Stimulated activated CD4-positive, alpha-beta T cell treated with anti-CD3 and anti-CD28 coated beads, Interleukin-1b, Interleukin-23, amount 100 ng/mL, for 24 hours (primary cell): ENCODE results near the gene CEL.
A peak's percentile ranks its signal among the peaks of the same experiment; 100 is the strongest.

Experiments
- DNase-seq, 4 experiments: peaks; one replicate each; pipeline ENCODE4 v3.0.0-alpha.2; 2020; ENCODE audit warnings: low read depth in 4 of 4, low spot score in 1 of 4

The CEL gene

GRCh38 chr9:133102190-133103021 lies 40.6 kb downstream of the CEL start:
- DNase-seq = no peak

GRCh38 chr9:133103183-133103986 lies 41.6 kb downstream of the CEL start:
- peak in 1 of 4 experiments; percentile 34 for DNase-seq

GRCh38 chr9:133103987-133104505 lies 42.3 kb downstream of the CEL start:
- no peak for DNase-seq

- no peak for DNase-seq
Measured at GRCh38 chr9:133104718-133105460, 43.1 kb downstream of the CEL start.

DNA sequence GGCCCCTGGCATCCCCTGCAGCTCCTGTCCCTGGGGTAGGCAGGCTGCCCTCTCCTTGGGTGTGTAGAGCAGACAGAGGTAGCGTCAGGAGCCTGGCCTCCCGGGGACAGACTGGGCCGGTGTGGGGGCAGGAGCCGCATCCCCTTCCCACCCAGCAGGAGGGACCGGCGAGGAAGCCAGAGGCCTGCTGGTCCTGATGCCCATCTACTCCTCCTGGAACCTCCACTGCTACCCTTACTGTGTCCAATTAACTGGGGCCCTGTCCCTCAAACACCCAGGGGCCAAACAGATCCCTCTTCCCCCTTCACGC lies 43.6 kb downstream of the CEL start:
- no peak for DNase-seq

GRCh38 chr9:133106511-133107244 lies 44.9 kb downstream of the CEL start:
- no peak for DNase-seq

DNA sequence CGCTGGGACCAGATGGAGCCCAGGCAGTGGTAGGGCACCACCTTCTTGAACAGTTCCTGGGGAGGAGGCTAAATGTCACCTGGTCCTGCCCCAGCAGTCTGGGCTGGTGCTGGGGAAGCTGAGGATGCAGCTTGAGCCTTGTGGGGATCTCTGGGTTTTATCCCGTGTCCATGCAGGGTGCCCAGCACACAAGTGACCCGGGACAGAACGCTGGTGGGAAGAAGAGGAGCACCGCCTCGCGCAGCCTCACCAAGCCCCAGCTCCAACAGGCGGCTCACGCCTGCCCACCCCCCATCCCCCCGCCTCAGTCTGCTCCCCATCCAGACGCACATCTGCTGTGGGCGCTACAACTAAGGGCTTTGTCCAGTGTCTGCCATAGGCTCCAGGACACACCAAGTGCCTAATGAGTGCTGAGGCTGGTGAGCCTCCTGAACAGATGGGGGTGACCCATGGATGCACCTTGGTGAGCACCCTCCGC lies 45.5 kb downstream of the CEL start:
- no peak for DNase-seq

GRCh38 chr9:133107961-133108793 lies 46.4 kb downstream of the CEL start:
- DNase-seq = no peak

DNA sequence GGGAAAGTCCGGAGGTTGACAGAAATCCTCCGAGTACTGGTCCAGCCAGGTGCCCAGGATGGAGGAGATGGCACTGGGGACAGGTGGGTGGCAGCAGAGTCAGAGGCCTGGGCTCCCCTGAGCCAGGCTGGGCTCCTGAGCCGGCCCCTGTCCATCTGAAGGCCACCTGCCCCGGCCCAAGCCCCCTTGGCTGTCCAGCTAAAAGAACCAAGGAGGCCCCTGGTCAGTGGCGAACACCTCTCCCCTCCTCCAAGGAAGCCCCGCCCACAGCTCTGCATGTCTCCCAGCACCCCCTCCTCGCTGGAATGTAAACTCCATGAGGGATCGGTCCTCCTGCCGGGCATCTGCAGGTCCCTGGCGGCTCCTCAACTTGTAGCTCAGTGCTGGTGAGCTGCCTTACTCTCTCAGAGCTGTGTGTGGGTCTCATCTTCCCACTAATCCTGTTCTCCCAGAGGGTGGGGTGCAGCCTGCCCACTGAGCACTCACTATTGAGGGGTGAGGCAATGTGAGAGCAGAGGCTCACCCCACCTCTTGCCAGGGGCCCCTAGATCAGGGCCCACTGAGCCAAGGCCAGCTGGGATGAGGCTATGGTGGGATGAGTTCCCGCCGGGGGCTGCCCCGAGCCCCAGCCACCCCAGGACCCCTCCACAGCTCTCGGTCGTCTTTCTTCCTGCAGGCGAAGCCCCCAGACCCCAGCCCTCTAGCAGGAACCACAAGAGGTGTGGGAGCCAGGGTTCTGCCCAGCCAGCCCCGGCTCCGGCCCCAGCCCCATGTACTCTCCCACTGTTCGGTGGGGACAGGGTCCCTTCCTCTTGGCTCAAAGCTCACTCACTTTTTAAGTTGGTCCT lies 47.2 kb downstream of the CEL start:
- no peak for DNase-seq

- DNase-seq = no peak
Measured at GRCh38 chr9:133109931-133110650, 48.3 kb downstream of the CEL start.

DNA sequence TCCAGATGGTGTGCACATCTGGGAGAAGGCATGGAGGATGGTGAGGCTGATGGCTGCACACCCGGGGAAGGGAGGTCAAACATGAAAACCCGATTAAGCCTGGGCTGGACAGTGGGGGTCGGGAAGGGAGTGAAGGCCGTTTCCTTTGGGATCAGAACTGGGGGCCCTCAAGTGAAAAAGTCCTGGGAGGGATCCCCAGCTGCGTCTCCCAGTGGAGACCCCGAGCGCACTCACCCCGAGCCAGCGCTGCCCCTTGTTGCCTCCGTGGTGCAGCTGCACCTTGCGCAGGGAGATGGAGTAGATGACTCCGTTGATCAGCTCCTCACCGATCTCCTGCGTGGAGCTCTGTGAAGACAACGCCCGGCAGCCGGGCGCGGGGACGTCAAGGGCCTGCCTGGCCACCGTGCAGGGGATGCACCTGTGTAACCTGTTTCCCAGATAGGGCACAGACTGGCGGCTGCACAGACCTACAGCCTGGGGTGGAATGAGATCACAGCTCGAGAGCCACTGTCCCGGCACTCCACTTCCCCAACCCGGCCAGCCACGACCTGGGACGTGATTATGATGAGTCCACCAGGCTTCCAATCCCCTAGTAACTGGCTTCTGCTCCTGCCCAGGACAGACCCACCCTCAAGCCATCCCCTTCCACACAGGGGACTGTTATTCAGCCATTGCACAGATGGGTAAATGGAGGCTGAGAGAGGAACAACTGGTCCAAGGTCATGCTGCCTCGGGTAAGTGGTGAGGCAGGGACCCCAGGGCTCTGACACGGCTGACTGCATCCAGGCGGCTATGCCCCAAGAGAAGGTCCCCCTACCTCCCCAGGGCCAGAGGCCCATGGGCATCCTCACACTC lies 50.3 kb downstream of the CEL start:
- no peak for DNase-seq

DNA sequence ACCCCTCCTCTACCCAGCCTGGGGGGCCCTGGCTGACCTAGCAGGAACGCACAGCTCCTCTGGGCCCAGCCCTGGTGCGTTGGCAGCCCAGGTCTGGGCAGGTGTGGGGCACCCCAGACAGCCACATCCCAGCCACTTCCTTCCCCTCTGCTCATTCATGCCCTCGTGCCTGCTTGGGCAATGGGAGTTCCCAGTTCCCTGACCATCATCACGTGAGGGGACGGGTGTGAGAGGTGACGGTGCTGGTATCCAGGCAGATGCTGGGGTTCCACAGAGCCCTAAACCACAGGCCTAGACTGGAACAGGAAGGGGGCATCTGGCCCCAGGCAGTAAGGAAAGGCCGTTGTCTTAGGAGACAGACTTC lies 50.9 kb downstream of the CEL start:
- DNase-seq = no peak

DNA sequence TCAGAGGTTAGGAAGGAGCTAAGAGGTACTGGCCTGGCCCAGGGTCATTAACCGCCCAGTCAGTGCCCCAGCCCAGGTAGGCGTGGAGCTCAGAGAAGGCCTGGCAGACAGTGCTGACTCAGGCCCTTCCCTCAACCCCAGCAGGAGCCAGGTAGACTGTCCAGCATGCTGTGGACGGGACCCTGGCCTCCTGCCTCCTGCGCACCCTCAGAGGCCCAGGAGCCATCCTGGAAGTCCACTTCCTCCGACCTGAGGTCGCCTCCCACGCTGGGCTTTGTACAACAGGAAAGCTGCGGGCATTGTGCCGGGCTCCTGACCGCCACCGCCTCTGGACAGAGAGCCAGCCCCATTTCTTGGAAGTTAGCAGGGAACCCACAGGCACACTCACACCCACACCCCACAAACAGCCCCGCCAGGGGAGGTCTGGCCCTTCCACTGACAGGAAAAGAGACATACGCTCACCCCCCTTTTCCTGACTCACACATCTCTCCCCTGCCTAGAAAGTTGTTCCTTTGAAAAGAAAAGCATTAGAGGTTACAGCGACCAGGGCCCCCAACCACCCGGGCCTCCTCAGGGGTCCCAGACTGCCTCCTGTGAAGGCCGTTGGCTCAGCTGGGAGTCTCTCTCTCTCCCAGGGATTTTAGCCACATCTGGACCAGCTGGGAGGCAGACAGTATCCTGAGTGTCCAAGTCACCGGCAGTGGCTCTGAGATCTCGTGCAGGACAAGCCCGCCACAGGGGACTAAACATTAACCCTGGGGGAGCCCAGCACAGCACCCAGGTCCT lies 51.6 kb downstream of the CEL start:
- DNase-seq = no peak

DNA sequence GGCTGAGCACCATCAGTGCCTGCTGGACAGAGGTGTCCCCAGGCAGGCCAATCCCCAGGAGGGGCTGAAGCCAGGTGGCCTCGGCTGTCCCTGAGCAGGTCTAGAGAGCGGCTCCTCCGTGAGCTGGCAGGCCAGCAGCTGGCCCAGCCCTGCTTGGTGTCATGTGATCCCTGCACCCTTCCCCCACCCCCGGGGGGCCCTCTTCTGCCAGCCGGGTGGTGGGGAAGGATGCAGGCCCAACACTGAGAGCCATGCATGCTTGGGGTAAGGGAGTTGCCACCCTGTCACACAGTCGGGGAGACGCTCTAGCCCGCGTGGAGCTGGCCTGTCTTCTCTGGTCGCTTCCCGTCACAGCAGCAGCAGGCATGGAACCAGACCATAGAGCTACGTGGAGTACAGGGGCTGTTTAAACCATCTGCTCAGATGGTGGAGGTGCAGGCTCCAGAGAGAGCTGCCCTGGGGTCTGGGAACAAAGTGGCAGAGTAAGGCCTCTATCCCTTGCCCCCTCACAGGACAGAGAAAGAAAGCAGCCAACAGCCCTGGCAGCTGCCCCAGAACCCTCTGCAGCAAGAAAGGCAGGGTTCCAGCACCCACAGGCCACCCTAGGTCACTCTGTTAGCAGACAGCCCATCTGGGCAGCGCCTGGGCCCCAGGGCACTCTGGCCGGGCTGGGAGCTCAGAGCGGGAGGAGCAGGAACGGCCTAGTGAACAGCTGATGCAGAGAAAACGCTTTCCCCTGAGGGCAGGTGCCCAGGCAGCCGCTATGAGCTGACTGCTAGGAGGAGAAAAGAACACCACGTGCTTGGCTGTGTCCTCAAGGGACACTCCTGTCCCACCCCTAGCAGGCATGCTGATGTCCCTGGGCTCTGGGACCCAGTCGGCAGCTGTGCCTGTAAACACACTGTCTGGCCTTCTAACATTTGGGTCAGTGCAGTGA lies 52.4 kb downstream of the CEL start:
- DNase-seq = no peak

- DNase-seq = no peak
Measured at GRCh38 chr9:133114886-133115603, 53.3 kb downstream of the CEL start.
